ENCODE results near the gene DUSP7. TPM values are rescaled to one million over a fixed set of nuclear protein-coding genes. Genes with fewer than 3 reads are reported as not detected.
A peak's percentile ranks its signal among the peaks of the same experiment; 100 is the strongest.

The DUSP7 gene
- total and polyA plus RNA-seq, 2 experiments from 2014 or later = 6.4 to 13.1 TPM

- Histone ChIP-seq H3K27ac (peak overlapping the region; percentile 88), H4K20me1 (ENCODE audit: insufficient read depth, poor library complexity, severe bottlenecking) (no peaks in the 10 kb centered on the region), H3K4me1 (ENCODE audit: insufficient read depth) (peaks cover 34% of the 10 kb centered on the region), H3K4me2 (no peak overlapping the region), H3K9me2 (replicated peaks; ENCODE audit: insufficient read depth) (no peaks in the 10 kb centered on the region), H3K9me3 (ENCODE audit: low read depth) (no peaks in the 10 kb centered on the region), H3K4me3 (no peak overlapping the region), H3K36me3 (replicated peaks; ENCODE audit: insufficient read depth, low read depth) (no peaks in the 10 kb centered on the region), H3K27me3 (no peaks in the 10 kb centered on the region), H2AFZ (no peak overlapping the region), H3K79me2 (no peaks in the 10 kb centered on the region)
- WGBS (ENCODE audit: low lambda C conversion rate, missing lambda C conversion rate) = 88% methylated on average over 4 of the region's 4 CpGs
- no peak for TF ChIP-seq EZH2phosphoT487 (IDR thresholded peaks at IDR 0.05; ENCODE audit: low read depth, severe bottlenecking, unreplicated experiment)
- no peak for TF ChIP-seq CTCF (IDR thresholded peaks at IDR 0.05; ENCODE audit: poor library complexity)
- no peak for DNase-seq (ENCODE audit: low spot score)
Observed at GRCh38 chr3:52089691-52090090, 33.3 kb upstream of the DUSP7 start.

DNA sequence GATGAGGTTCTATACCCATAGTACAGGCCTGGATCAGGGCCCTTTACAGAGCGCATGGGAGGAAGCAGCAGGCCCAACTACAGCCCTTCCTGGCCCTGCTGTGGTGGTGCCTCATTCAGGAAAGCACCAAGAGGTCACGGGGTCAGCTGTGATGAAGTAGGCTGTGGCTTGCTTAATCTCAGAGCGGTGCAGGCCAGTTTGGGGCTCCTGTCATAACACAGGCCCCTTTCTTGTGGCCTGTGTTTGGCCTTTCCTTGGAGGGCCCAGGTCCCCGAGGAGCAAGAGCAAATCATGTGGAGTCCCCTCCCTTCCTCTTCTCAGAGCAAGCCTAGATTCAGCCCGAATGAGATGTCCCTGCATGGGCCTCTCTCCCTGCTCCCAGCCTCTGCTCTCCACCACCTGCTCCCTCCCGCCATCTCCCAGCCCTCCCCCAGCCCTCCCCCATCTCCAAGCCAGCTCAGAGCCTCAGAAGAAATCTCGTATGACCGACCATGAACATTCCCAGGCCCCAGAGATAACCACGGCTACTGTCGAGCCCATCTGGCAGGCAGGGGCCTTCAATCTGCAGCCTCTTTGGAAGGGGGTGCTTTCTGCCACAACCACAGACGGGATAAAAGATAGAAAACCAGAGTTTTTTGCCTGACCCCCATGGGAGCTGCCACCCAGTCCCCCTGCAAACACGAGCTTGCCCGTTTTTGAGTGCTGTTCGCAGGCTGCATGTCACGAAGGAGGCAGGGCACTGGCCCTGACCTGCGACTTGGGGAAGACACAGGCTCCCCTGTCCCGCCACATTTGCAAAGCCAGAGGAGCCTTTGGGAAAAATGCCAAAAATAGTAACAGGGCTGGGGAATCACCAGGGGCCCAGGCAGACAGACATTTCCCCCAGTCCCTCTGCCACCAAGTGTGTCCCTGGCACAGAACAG, 32.3 kb upstream of the DUSP7 start:
- H3K79me2 ChIP-seq = no peaks in the 10 kb centered on the region
- peaks cover 34% of the 10 kb centered on the region for H3K4me1 ChIP-seq (ENCODE audit: insufficient read depth)
- peak overlapping the region; percentile 88 for H3K27ac ChIP-seq
- 72% methylated on average over 16 of the region's 17 CpGs for WGBS (ENCODE audit: low lambda C conversion rate, missing lambda C conversion rate)
- TF ChIP-seq CTCF (IDR thresholded peaks at IDR 0.05; ENCODE audit: poor library complexity) (no peak), EZH2phosphoT487 (IDR thresholded peaks at IDR 0.05; ENCODE audit: low read depth, severe bottlenecking, unreplicated experiment) (no peak), EZH2 (IDR thresholded peaks at IDR 0.05; ENCODE audit: borderline replicate concordance) (no peak)
- no peak overlapping the region for H2AFZ ChIP-seq
- no peaks in the 10 kb centered on the region for H4K20me1 ChIP-seq (ENCODE audit: insufficient read depth, poor library complexity, severe bottlenecking)
- H3K4me3 ChIP-seq = no peak overlapping the region
- DNase-seq (ENCODE audit: low spot score) = peak; percentile 38
- H3K36me3 ChIP-seq (replicated peaks; ENCODE audit: insufficient read depth, low read depth) = no peaks in the 10 kb centered on the region
- no peaks in the 10 kb centered on the region for H3K9me2 ChIP-seq (replicated peaks; ENCODE audit: insufficient read depth)
- H3K4me2 ChIP-seq = peak overlapping the region; percentile 11
- no peaks in the 10 kb centered on the region for H3K9me3 ChIP-seq (ENCODE audit: low read depth)
- H3K27me3 ChIP-seq = no peaks in the 10 kb centered on the region

GRCh38 chr3:52087731-52088130, 31.4 kb upstream of the DUSP7 start:
- Histone ChIP-seq H3K27me3 (no peaks in the 10 kb centered on the region), H3K4me1 (ENCODE audit: insufficient read depth) (peaks cover 34% of the 10 kb centered on the region), H3K27ac (no peak overlapping the region), H3K4me3 (no peak overlapping the region), H3K9me2 (replicated peaks; ENCODE audit: insufficient read depth) (no peaks in the 10 kb centered on the region), H3K79me2 (no peaks in the 10 kb centered on the region), H4K20me1 (ENCODE audit: insufficient read depth, poor library complexity, severe bottlenecking) (no peaks in the 10 kb centered on the region), H3K36me3 (replicated peaks; ENCODE audit: insufficient read depth, low read depth) (no peaks in the 10 kb centered on the region), H2AFZ (no peak overlapping the region), H3K4me2 (no peak overlapping the region), H3K9me3 (ENCODE audit: low read depth) (no peaks in the 10 kb centered on the region)
- DNase-seq (ENCODE audit: low spot score) = no peak
- 92% methylated on average over 3 of the region's 3 CpGs for WGBS (ENCODE audit: low lambda C conversion rate, missing lambda C conversion rate)
- TF ChIP-seq EZH2 (IDR thresholded peaks at IDR 0.05; ENCODE audit: borderline replicate concordance) (no peak), EZH2phosphoT487 (IDR thresholded peaks at IDR 0.05; ENCODE audit: low read depth, severe bottlenecking, unreplicated experiment) (no peak), CTCF (IDR thresholded peaks at IDR 0.05; ENCODE audit: poor library complexity) (no peak)

All from hepatocyte (in vitro differentiated cells).